ENCODE measurements around the gene MINDY1. TPM values are rescaled to one million over a fixed set of nuclear protein-coding genes. Genes with fewer than 3 reads are reported as not detected.

MINDY1 gene
- total and polyA plus RNA-seq, 10 of the 15 experiments (the other 5 are each of a cell fraction or from before 2014, with no cell fraction given) = 0.48 to 8.8 (median 5.0) TPM

- TF ChIP-seq, protein P1, sequence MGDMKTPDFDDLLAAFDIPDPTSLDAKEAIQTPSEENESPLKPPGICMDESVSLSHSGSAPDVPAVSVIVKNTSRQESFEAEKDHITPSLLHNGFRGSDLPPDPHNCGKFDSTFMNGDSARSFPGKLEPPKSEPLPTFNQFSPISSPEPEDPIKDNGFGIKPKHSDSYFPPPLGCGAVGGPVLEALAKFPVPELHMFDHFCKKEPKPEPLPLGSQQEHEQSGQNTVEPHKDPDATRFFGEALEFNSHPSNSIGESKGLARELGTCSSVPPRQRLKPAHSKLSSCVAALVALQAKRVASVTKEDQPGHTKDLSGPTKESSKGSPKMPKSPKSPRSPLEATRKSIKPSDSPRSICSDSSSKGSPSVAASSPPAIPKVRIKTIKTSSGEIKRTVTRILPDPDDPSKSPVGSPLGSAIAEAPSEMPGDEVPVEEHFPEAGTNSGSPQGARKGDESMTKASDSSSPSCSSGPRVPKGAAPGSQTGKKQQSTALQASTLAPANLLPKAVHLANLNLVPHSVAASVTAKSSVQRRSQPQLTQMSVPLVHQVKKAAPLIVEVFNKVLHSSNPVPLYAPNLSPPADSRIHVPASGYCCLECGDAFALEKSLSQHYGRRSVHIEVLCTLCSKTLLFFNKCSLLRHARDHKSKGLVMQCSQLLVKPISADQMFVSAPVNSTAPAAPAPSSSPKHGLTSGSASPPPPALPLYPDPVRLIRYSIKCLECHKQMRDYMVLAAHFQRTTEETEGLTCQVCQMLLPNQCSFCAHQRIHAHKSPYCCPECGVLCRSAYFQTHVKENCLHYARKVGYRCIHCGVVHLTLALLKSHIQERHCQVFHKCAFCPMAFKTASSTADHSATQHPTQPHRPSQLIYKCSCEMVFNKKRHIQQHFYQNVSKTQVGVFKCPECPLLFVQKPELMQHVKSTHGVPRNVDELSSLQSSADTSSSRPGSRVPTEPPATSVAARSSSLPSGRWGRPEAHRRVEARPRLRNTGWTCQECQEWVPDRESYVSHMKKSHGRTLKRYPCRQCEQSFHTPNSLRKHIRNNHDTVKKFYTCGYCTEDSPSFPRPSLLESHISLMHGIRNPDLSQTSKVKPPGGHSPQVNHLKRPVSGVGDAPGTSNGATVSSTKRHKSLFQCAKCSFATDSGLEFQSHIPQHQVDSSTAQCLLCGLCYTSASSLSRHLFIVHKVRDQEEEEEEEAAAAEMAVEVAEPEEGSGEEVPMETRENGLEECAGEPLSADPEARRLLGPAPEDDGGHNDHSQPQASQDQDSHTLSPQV (IDR thresholded peaks at IDR 0.05) = no peak
- TF ChIP-seq PRDM15 (CRISPR knock-in tag; IDR thresholded peaks at IDR 0.05) (no peak), CHD1 (IDR thresholded peaks at IDR 0.05; ENCODE audit: low read depth, low read length) (no peak), ZNF207 (IDR thresholded peaks at IDR 0.05; ENCODE audit: borderline replicate concordance) (0 out of 2 replicates have a peak, but pooled peaks have one; percentile 61), KLF5 (IDR thresholded peaks at IDR 0.05; ENCODE audit: partially characterized antibody) (no peak), PAX5 (IDR thresholded peaks at IDR 0.05; ENCODE audit: borderline replicate concordance, low read depth, low read length) (no peak), CEBPB (IDR thresholded peaks at IDR 0.05; ENCODE audit: borderline replicate concordance in 1 of 2, low read depth in 2 of 2, low read length in 2 of 2) (no peak), ZBED1 (IDR thresholded peaks at IDR 0.05; ENCODE audit: borderline replicate concordance) (no peak), WRNIP1 (IDR thresholded peaks at IDR 0.05; ENCODE audit: borderline replicate concordance, low read depth, low read length) (no peak), SMARCA5 (IDR thresholded peaks at IDR 0.05) (no peak), RAD21 (IDR thresholded peaks at IDR 0.05; ENCODE audit: insufficient read depth, low read depth, low read length) (peak; percentile 39; the same call in 1 of the 2 replicates), CUX1 (IDR thresholded peaks at IDR 0.05; ENCODE audit: insufficient replicate concordance, low read depth, low read length) (no peak)
- TF ChIP-seq, protein P2, sequence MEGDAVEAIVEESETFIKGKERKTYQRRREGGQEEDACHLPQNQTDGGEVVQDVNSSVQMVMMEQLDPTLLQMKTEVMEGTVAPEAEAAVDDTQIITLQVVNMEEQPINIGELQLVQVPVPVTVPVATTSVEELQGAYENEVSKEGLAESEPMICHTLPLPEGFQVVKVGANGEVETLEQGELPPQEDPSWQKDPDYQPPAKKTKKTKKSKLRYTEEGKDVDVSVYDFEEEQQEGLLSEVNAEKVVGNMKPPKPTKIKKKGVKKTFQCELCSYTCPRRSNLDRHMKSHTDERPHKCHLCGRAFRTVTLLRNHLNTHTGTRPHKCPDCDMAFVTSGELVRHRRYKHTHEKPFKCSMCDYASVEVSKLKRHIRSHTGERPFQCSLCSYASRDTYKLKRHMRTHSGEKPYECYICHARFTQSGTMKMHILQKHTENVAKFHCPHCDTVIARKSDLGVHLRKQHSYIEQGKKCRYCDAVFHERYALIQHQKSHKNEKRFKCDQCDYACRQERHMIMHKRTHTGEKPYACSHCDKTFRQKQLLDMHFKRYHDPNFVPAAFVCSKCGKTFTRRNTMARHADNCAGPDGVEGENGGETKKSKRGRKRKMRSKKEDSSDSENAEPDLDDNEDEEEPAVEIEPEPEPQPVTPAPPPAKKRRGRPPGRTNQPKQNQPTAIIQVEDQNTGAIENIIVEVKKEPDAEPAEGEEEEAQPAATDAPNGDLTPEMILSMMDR (IDR thresholded peaks at IDR 0.05 in 2 of 3, conservative IDR thresholded peaks at IDR 0.05 in 1 of 3; ENCODE audit: control insufficient read depth in 2 of 3, extremely low read depth in 1 of 3, insufficient read depth in 1 of 3, low read depth in 3 of 3, low read length in 3 of 3) = peak; percentile 38 to 57 (median 43); a peak in 4 of 6 replicates
Observed at GRCh38 chr1:151006327-151007052, at the start of gene MINDY1 (continued).
